ENCODE measurements around the gene MVP. TPM values are rescaled to one million over a fixed set of nuclear protein-coding genes. Genes with fewer than 3 reads are reported as not detected.

Gene MVP
- total RNA-seq, 4 donors from 2014 or later, result 82.2 to 162 (median 129) TPM

DNA sequence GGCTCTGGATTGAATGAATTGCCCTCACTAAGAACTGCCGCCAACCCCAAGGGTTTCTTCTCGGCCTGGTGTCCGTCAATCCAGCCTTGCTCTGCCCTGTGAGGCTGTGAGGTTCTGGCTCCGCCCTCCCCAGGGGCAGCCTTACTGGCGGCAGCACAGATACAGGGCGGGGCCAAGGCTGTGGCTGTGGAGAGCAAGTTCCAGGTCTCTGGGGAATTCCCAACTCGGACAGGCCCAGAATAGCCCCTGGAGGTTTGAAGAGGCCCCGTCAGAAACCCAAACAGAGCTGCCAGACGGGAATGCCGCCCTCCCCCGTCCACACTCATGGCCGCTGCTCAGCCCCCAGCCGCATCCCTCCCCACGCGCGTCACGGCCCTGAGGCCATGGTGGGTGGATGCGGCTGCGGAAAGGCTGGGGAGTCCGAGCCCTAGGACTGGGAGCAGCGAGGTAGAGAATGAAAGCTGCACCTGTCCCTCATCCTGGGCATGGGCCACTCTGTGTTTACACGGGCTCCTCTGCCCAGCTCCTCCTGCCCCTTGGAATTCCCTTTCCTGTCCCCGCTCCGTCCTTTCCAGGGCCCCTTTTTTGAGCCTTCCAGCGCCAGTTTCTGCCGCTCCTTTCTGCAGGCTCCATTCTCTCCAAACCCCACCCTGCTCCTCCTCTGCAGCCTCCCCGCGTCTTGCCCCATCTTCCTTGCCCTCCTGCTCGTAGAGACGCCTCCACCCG, 8.9 kb upstream of the MVP start:
- WGBS, 2 donors (ENCODE audit: low coverage in 1 of 2), result 1 to 3% methylated on average over 6 to 9 of the region's 31 CpGs
- peak in 1 of 4 experiments; percentile 12 for TF ChIP-seq CTCF (IDR thresholded peaks at IDR 0.05)
- peak; percentile 37 to 51 for TF ChIP-seq POLR2A (IDR thresholded peaks at IDR 0.05)
- no peak for TF ChIP-seq EP300 (IDR thresholded peaks at IDR 0.05)
- peak; percentile 80 for TF ChIP-seq POLR2AphosphoS5 (IDR thresholded peaks at IDR 0.05)
- Histone ChIP-seq H3K27ac (peak overlapping the region; percentile 83 to 98 (median 98)), H3K27me3 (no peaks in the 10 kb centered on the region), H3K9me3 (no peaks in the 10 kb centered on the region), H3K36me3 (peaks cover 0 to 21% of the 10 kb centered on the region in 2 donors), H3K4me1 (peaks cover 9 to 83% (median 56%) of the 10 kb centered on the region in 3 donors), H3K4me3 (peak overlapping the region; percentile 58 to 73)
- peak; percentile 75 for ATAC-seq

DNA sequence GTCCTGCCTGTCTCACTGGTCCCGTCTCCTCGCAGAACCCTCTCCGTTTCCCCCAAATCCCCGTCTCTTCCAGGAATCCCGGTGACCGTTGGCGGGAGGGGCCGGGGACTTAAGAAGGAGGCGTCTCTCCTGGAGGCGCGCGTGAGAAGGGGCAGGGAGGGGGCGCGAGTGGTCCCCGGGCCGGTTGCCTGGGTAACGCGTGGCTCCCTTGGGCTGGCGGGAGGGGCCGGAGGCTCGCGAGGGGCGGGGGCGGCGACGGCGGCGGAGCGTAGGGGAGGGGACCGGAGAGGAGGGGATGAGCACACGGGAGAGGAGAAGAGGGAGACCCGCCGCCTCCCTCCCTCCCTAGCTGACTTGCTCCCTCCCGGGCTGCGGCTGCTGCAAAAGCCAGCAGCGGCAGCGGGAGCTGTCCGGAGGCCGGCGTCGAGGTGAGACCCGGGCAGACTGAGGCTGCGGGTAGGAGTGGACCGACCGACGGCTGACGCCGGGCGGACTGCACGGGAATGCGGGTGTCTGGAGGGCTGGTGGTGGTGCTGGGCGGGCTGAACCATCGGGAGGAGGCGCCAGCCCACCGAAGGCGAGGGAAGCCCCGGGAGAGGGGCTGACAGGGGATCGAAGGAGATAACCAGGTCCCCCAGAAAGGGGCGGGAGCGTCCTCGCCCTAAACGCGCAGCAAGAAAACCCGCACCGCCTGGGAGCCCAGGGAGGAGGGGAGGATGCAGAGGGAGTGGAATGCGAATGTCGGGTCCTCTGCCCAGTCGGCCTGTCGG, 8.2 kb upstream of the MVP start, which contains the start of gene PRRT2:
Gene PRRT2 (plus strand): TSS at position 298 of the 770 bp plus-strand sequence. CDS start 862 bp downstream, outside the sequence.
- no peak for TF ChIP-seq EP300 (IDR thresholded peaks at IDR 0.05)
- TF ChIP-seq POLR2A (IDR thresholded peaks at IDR 0.05), result peak in 1 of 2 donors; percentile 12
- no peak for TF ChIP-seq CTCF (IDR thresholded peaks at IDR 0.05)
- TF ChIP-seq POLR2AphosphoS5 (IDR thresholded peaks at IDR 0.05), result peak; percentile 47
- Histone ChIP-seq H3K4me1 (peaks cover 9 to 87% (median 59%) of the 10 kb centered on the region in 3 donors), H3K9me3 (no peaks in the 10 kb centered on the region), H3K27ac (peak within 1 kb of the TSS; percentile 83 to 98 (median 98)), H3K4me3 (peak within 1 kb of the TSS; percentile 58 to 73), H3K36me3 (peaks cover 0 to 21% of the 10 kb centered on the region in 2 donors), H3K27me3 (no peaks in the 10 kb centered on the region)
- WGBS, 2 donors (ENCODE audit: low coverage in 1 of 2), result 0% methylated on average over 8 to 14 of the region's 69 CpGs
- ATAC-seq, result no peak

DNA sequence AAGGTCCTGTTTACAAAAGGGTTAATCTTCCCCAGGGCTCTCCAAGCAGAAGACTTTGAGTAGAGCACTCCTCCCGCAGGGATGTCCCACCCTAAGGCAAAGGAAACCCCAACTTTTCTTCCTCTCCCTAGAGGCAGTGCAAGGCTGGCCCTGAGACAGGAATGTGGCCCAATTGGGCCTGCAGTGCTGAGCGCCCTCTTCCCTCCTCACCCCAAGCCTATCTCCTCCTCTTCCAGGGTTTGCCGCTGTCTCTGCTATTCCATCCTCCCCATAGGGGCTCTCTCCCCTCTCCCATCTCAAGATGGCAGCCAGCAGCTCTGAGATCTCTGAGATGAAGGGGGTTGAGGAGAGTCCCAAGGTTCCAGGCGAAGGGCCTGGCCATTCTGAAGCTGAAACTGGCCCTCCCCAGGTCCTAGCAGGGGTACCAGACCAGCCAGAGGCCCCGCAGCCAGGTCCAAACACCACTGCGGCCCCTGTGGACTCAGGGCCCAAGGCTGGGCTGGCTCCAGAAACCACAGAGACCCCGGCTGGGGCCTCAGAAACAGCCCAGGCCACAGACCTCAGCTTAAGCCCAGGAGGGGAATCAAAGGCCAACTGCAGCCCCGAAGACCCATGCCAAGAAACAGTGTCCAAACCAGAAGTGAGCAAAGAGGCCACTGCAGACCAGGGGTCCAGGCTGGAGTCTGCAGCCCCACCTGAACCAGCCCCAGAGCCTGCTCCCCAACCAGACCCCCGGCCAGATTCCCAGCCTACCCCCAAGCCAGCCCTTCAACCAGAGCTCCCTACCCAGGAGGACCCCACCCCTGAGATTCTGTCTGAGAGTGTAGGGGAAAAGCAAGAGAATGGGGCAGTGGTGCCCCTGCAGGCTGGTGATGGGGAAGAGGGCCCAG, 7.3 kb upstream of the MVP start:
- H3K27me3 ChIP-seq, result no peaks in the 10 kb centered on the region
- no peak for TF ChIP-seq POLR2AphosphoS5 (IDR thresholded peaks at IDR 0.05)
- no peak for TF ChIP-seq POLR2A (IDR thresholded peaks at IDR 0.05)
- no peak for TF ChIP-seq EP300 (IDR thresholded peaks at IDR 0.05)
- TF ChIP-seq CTCF (IDR thresholded peaks at IDR 0.05), result no peak
- H3K36me3 ChIP-seq, result peaks cover 0 to 25% of the 10 kb centered on the region in 2 donors
- peak overlapping the region; percentile 83 to 98 (median 98) for H3K27ac ChIP-seq
- peaks cover 9 to 87% (median 67%) of the 10 kb centered on the region in 3 donors for H3K4me1 ChIP-seq
- H3K9me3 ChIP-seq, result no peaks in the 10 kb centered on the region
- WGBS, 2 donors (ENCODE audit: low coverage in 1 of 2), result 10% methylated on average over 2 of the region's 9 CpGs; no CpG with 5 or more reads in 1 of the 2 donors
- ATAC-seq, result no peak
- peak overlapping the region; percentile 58 to 73 for H3K4me3 ChIP-seq

DNA sequence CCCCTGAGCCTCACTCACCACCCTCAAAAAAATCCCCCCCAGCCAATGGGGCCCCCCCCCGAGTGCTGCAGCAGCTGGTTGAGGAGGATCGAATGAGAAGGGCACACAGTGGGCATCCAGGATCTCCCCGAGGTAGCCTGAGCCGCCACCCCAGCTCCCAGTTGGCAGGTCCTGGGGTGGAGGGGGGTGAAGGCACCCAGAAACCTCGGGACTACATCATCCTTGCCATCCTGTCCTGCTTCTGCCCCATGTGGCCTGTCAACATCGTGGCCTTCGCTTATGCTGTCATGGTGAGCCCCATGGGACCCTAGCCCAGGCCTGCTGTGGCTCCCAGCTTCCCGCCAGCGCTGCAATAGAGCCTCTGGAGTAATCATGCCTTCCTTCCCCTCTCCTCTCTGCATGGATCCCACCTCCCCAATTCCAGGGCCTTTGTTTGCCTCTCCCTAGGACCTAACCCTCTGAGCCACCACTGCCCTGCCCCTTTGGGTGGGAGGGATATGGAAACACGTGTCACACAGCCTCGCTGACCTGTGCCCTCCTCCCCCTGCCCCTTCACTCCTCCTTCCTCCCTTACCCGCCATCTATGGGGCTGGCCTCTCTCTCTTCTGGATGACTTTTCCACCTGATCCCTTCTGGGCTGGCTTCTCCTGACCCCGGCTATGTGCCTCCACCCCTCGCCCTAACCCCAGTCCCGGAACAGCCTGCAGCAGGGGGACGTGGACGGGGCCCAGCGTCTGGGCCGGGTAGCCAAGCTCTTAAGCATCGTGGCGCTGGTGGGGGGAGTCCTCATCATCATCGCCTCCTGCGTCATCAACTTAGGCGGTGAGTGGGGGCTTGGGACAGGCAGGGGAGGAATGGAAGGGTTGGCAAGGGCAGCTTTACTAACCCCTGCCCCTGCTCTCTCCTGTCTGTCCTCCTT, 6.4 kb upstream of the MVP start:
- no peak for TF ChIP-seq POLR2A (IDR thresholded peaks at IDR 0.05)
- TF ChIP-seq POLR2AphosphoS5 (IDR thresholded peaks at IDR 0.05), result no peak
- no peak for TF ChIP-seq CTCF (IDR thresholded peaks at IDR 0.05)
- no peak for TF ChIP-seq EP300 (IDR thresholded peaks at IDR 0.05)
- peaks cover 6 to 87% (median 58%) of the 10 kb centered on the region in 3 donors for H3K4me1 ChIP-seq
- H3K36me3 ChIP-seq, result peaks cover 0 to 28% of the 10 kb centered on the region in 2 donors
- H3K27ac ChIP-seq, result peak overlapping the region in 3 of 4 donors; percentile 98
- 48 to 58% methylated on average over 4 to 5 of the region's 24 CpGs for WGBS, 2 donors (ENCODE audit: low coverage in 1 of 2)
- no peak for ATAC-seq
- H3K9me3 ChIP-seq, result no peaks in the 10 kb centered on the region
- H3K4me3 ChIP-seq, result peak overlapping the region in 1 of 2 donors; percentile 73
- H3K27me3 ChIP-seq, result no peaks in the 10 kb centered on the region

All from gastroesophageal sphincter (tissue), 4 donors.